Uterus (tissue), 4 donors: ENCODE measurements around the gene HEG1. TPM values are rescaled to one million over a fixed set of nuclear protein-coding genes. Genes with fewer than 3 reads are reported as not detected.
A peak's percentile ranks its signal among the peaks of the same experiment; 100 is the strongest.

Experiments used
- DNase-seq, 2 donors: peaks; one replicate each; pipeline ENCODE4 v3.0.0-alpha.2; 2019 to 2020
- H3K27ac ChIP-seq, 2 donors: fragments of 200-600 bp; sonication (generic); 1 replicate in 1 of 2; 2 replicates in 1 of 2; pipeline ENCODE4 v1.5.1; 2016 to 2018
- H3K27me3 ChIP-seq, 2 donors: fragments of 200-600 bp; sonication (generic); one replicate each; pipeline ENCODE4 v1.5.1; 2018 to 2019; ENCODE audit warnings: control low read depth in 1 of 2
- H3K36me3 ChIP-seq, 2 donors: fragments of 200-600 bp; sonication (generic); one replicate each; pipeline ENCODE4 v1.5.1; 2019; ENCODE audit warnings: control low read depth in 1 of 2
- H3K4me1 ChIP-seq, 2 donors: fragments of 200-600 bp; sonication (generic); one replicate each; pipeline ENCODE4 v1.5.1; 2018 to 2019; ENCODE audit warnings: control low read depth in 1 of 2
- H3K4me3 ChIP-seq, 2 donors: fragments of 200-600 bp; sonication (generic); 1 replicate in 1 of 2; 2 replicates in 1 of 2; pipeline ENCODE4 v1.5.1; 2018 to 2019; ENCODE audit warnings: mild to moderate bottlenecking in 1 of 2
- H3K9me3 ChIP-seq, 2 donors: fragments of 200-600 bp; sonication (generic); one replicate each; pipeline ENCODE4 v1.5.1; 2019; ENCODE audit warnings: control low read depth in 1 of 2
- CTCF ChIP-seq, 4 experiments: fragments of 200-600 bp in 2 of 4; fragments of 450-650 bp in 2 of 4; sonication (generic) in 2 of 4; IDR thresholded peaks; one replicate each; pipeline ENCODE4 v1.5.1; 2016 to 2019; ENCODE audit warnings: antibody characterized with exemption in 4 of 4, mild to moderate bottlenecking in 2 of 4, moderate library complexity in 1 of 4
- POLR2A ChIP-seq, 2 donors: fragments of 450-650 bp; IDR thresholded peaks; one replicate each; pipeline ENCODE4 v1.6.1; 2016; ENCODE audit warnings: antibody characterized with exemption in 2 of 2, mild to moderate bottlenecking in 1 of 2, moderate library complexity in 1 of 2
- intact Hi-C: fragments of 100-400 bp; cut with DNase I; formaldehyde crosslinking; loops from one replicate; pipeline ENCODE4 v1.15.1; 2023; ENCODE audit warnings: low total_unique reads
- total RNA-seq, 4 donors: library from RNA; depleted of rRNA in 3 of 4; stranded (reverse); fragments of >200 nt in 3 of 4; gene quantifications; one replicate each; pipeline versions ENCODE4 v1.1.0 to v1.2.4, GENCODE V29; 2014 to 2023
- donor health status: DM: yes; HTN: yes; CAD: no.

Gene HEG1
- total RNA-seq, 4 donors from 2014 or later, result 64.8 to 97.0 (median 71.7) TPM

DNA sequence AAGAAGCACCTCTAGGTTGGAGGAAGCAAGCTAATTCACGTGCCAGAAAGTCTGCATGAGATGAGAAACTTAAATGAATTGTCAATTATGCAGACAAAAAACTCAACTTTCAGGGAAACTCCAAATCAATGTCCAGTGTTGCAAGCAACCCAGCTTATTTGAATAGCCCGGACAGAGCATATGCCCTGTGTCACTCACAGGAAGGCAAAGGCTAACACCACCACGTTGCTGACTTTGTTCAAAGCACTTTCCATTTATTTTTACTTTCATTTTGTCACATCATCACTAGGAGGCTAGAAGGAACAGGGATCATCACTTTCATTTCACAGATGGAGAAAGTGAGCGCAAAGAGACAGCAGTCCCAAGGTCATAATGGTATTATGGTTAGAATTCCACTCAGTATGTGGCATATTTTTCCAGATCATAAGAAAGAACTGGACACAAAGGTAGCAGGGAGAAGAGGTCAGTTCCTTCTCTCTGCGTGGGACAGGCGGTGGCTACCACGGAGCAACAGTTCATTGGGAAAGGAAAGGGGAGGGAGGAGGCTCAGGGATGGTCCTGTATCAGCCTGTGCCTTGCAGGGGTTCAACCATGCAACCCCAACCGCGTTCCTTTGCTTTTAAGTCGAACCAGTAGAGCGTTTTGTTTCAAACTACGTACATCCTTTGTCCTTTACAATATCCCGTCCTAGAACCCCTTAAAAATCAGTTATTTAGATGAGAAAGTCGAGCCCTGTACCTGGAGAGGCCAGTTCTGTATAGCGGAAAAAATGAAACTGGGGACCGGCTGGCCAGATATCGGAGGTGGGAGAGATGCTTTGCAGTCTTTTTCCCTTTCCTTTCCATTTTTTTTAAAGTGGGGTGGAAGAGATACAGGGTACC is 1.1 kb downstream of the HEG1 start:
- Histone ChIP-seq H3K27me3 (no peaks in the 10 kb centered on the region), H3K9me3 (no peaks in the 10 kb centered on the region), H3K4me3 (peak overlapping the region; percentile 70 to 84), H3K27ac (peak overlapping the region; percentile 96 to 99), H3K4me1 (peaks cover 4 to 17% of the 10 kb centered on the region in 2 donors), H3K36me3 (no peaks in the 10 kb centered on the region)
- DNase-seq, result peak in 1 of 2 donors; percentile 50
- peak; percentile 37 for TF ChIP-seq POLR2A (IDR thresholded peaks at IDR 0.05)
- peak in 3 of 4 experiments; percentile 18 to 39 (median 24) for TF ChIP-seq CTCF (IDR thresholded peaks at IDR 0.05)
- intact Hi-C loops, result no loop called here

DNA sequence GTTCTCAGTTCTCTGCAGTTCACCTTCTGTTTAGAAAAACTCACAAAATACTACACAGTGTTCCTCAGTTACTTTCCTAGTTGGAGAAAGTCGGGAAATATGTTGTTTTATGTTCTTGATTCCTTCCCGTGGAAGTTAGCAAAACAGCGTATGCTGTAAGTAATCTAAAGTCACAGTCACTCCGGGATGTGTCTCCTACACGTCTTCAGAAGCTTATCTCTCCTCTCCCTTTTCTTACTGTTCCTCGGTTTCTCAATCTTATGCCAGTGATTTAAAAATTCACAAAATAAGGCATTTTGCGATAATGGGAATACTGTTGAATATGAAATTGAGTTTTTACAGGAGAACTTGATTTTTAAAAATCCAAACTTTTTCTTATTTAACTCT is 1.7 kb downstream of the HEG1 start:
- H3K4me1 ChIP-seq, result peaks cover 4 to 17% of the 10 kb centered on the region in 2 donors
- H3K27ac ChIP-seq, result peak overlapping the region; percentile 96 to 99
- no peak for DNase-seq
- intact Hi-C loops, result no loop called here
- TF ChIP-seq POLR2A (IDR thresholded peaks at IDR 0.05) (no peak), CTCF (IDR thresholded peaks at IDR 0.05) (no peak)
- no peaks in the 10 kb centered on the region for H3K27me3 ChIP-seq
- peak overlapping the region; percentile 70 to 84 for H3K4me3 ChIP-seq
- no peaks in the 10 kb centered on the region for H3K36me3 ChIP-seq
- H3K9me3 ChIP-seq, result no peaks in the 10 kb centered on the region

DNA sequence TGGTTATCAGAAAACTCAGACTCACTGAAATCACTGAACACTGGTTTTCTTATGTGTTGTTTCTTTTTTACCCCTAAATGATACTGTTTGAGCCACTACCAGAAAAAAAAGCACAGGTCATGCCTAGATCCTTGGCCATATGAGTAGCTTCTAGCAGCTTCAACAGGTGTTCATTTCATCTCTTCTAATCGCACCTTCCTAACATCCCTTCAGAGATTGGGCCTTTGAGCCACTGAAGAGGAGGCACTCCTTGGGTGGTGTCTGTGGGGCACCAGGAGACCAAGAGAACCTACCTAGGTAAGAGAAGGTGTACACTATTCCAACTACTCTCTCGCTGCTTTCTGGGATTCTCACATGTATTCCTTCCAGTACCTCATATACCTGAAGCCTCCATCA is 2.5 kb downstream of the HEG1 start:
- Histone ChIP-seq H3K27ac (peak overlapping the region; percentile 96 to 99), H3K27me3 (no peaks in the 10 kb centered on the region), H3K4me1 (peaks cover 4 to 17% of the 10 kb centered on the region in 2 donors), H3K9me3 (no peaks in the 10 kb centered on the region), H3K4me3 (no peak overlapping the region), H3K36me3 (no peaks in the 10 kb centered on the region)
- TF ChIP-seq CTCF (IDR thresholded peaks at IDR 0.05), result no peak
- no peak for TF ChIP-seq POLR2A (IDR thresholded peaks at IDR 0.05)
- intact Hi-C loops, result no loop called here
- no peak for DNase-seq

GRCh38 chr3:125052624-125053303 is 3.0 kb downstream of the HEG1 start:
- H3K27me3 ChIP-seq, result no peaks in the 10 kb centered on the region
- no peaks in the 10 kb centered on the region for H3K9me3 ChIP-seq
- no peak for TF ChIP-seq POLR2A (IDR thresholded peaks at IDR 0.05)
- TF ChIP-seq CTCF (IDR thresholded peaks at IDR 0.05), result no peak
- H3K4me1 ChIP-seq, result peaks cover 4 to 16% of the 10 kb centered on the region in 2 donors
- no peaks in the 10 kb centered on the region for H3K36me3 ChIP-seq
- no peak for DNase-seq
- H3K4me3 ChIP-seq, result peak overlapping the region in 1 of 2 donors; percentile 16
- H3K27ac ChIP-seq, result peak overlapping the region; percentile 96 to 99
- intact Hi-C loops, result no loop called here
